GM23248 (cell line): ENCODE results near the gene CYTH4.

Experiments
- EZH2 ChIP-seq: fragments of 200-600 bp; sonication (generic); IDR thresholded peaks from 2 replicates; pipeline ENCODE4 v1.6.1; 2018; ENCODE audit warnings: antibody characterized with exemption, mild to moderate bottlenecking; ENCODE audit not compliant: insufficient read depth, poor library complexity, severe bottlenecking
- EZH2phosphoT487 ChIP-seq: fragments of 200-600 bp; sonication (generic); IDR thresholded peaks from 2 replicates; pipeline ENCODE4 v1.6.1; 2018; ENCODE audit warnings: antibody characterized with exemption, moderate library complexity, mild to moderate bottlenecking, low read depth; ENCODE audit not compliant: insufficient read depth

- TF ChIP-seq EZH2 (no peak), EZH2phosphoT487 (no peak)
Measured at GRCh38 chr22:37270928-37271650, 11.2 kb upstream of the CYTH4 start.
